ENCODE measurements around the gene TSC22D4.
"Not testable (repeated sequence)": the region's sequence is repeated elsewhere in the genome, so short reads cannot be mapped to it uniquely, and the experiment has no call there.

TSC22D4 gene

DNA sequence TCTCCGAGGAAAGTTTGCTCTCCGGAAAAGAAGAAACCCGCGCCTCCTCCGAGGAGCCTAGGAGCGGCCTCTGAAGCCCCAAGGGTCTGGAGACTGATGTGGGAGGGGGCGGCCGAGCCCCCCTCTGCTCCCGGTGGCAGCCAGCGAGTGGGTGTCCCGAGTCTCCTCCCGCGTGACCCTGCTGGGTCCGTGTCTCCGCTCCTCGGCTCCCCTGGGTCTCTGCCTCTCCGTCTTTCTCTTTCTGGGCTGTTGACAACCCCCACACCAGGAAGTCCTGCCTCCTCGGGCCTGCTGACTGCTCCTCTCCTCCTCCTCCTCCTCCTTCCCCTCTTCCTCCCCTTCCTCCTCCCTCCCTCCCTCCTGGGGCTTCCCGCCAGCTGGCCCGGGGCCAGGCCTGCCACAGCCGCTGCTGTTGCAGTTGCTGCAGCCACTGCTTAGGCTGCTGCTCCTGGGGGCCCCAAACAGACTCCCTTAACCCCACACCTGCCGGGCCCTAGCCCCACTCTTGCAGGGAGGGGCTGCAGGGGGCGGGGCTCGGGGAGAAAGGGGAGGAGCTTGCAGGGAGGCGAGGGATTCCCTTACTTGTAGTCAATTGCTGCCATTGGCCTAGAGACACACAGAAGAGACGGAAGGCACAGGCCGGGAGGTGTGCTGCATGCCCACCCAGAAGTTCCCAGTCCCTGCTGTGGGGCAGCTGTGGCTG lies at the start of gene TSC22D4:
TSC22D4 (minus strand) TSS at position 257 of the 703 bp plus-strand sequence. CDS start 1,176 bp downstream, outside the sequence.
- peaks cover 8% of the 10 kb centered on the region for H3K36me3 ChIP-seq (ENCODE audit: control insufficient read depth, insufficient read depth, low read length)
- H3K4me3 ChIP-seq (ENCODE audit: low read depth, low read length) = peak within 1 kb of the TSS; percentile 91
- no peaks in the 10 kb centered on the region for H3K9me3 ChIP-seq (ENCODE audit: control insufficient read depth, insufficient read depth, low read length)
- H3K9ac ChIP-seq (ENCODE audit: low read depth, low read length) = peak within 1 kb of the TSS; percentile 70
- peaks cover 2% of the 10 kb centered on the region for H3K4me1 ChIP-seq (ENCODE audit: control insufficient read depth, insufficient read depth, low read length)
- H3K27me3 ChIP-seq (ENCODE audit: control insufficient read depth, insufficient read depth, low read length) = no peaks in the 10 kb centered on the region

DNA sequence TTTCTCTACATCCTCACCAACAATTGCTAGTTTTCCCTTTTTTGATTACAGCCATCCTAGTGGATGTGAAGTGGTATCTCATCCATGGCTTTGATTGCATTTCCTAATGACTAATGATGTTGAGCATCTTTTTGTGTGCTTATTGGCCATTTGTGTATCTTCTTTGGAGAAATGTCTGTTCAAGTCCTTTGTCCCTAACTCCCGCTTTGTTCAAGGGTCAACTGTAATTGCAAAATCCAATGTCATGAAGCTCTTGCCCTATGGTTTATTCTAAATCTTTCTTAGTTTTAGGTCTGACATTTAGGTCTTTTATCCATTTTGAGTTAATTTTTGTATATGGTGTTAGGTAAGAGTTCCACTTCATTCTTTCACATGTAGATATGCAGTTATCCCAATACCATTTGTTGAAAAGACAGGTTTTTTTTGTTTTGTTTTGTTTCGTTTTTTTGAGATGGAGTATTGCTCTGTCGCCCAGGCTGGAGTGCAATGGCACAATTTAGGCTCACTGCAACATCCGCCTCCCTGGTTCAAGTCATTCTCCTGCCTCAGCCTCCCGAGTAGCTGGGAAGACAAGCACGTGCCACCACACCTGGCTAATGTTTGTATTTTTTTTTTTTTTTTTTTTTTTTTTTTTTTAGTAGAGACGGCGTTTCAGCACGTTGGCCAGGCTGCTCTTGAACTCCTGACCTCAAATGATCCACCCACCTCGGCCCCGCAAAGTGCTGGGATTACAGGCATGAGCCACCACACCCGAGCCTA lies 49.3 kb upstream of the TSC22D4 start:
- not testable (repeated sequence) for H3K4me3 ChIP-seq (ENCODE audit: low read depth, low read length); H3K36me3 ChIP-seq (ENCODE audit: control insufficient read depth, insufficient read depth, low read length); H3K4me1 ChIP-seq (ENCODE audit: control insufficient read depth, insufficient read depth, low read length); H3K9me3 ChIP-seq (ENCODE audit: control insufficient read depth, insufficient read depth, low read length); H3K27me3 ChIP-seq (ENCODE audit: control insufficient read depth, insufficient read depth, low read length); H3K9ac ChIP-seq (ENCODE audit: low read depth, low read length)

DNA sequence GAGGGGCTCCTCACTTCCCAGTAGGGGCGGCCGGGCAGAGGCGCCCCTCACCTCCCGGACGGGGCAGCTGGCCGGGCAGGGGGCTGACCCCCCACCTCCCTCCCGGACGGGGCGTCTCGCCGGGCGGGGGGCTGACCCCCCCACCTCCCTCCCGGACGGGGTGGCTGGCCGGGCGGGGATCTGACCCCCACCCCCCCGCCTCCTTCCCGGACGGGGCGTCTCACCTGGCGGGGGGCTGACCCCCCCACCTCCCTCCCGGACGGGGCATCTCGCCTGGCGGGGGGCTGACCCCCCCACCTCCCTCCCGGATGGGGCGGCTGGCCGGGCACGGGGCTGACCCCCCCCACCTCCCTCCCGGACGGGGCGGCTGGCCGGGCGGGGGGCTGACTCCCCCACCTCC lies 44.2 kb upstream of the TSC22D4 start:
- not testable (repeated sequence) for H3K36me3 ChIP-seq (ENCODE audit: control insufficient read depth, insufficient read depth, low read length); H3K4me1 ChIP-seq (ENCODE audit: control insufficient read depth, insufficient read depth, low read length); H3K9me3 ChIP-seq (ENCODE audit: control insufficient read depth, insufficient read depth, low read length); H3K9ac ChIP-seq (ENCODE audit: low read depth, low read length); H3K27me3 ChIP-seq (ENCODE audit: control insufficient read depth, insufficient read depth, low read length); H3K4me3 ChIP-seq (ENCODE audit: low read depth, low read length)

- not testable (repeated sequence) for H3K4me1 ChIP-seq (ENCODE audit: control insufficient read depth, insufficient read depth, low read length); H3K9me3 ChIP-seq (ENCODE audit: control insufficient read depth, insufficient read depth, low read length); H3K4me3 ChIP-seq (ENCODE audit: low read depth, low read length); H3K27me3 ChIP-seq (ENCODE audit: control insufficient read depth, insufficient read depth, low read length); H3K9ac ChIP-seq (ENCODE audit: low read depth, low read length); H3K36me3 ChIP-seq (ENCODE audit: control insufficient read depth, insufficient read depth, low read length)
These were observed 43.0 kb upstream of the TSC22D4 start for GRCh38 chr7:100521909-100522593.

DNA sequence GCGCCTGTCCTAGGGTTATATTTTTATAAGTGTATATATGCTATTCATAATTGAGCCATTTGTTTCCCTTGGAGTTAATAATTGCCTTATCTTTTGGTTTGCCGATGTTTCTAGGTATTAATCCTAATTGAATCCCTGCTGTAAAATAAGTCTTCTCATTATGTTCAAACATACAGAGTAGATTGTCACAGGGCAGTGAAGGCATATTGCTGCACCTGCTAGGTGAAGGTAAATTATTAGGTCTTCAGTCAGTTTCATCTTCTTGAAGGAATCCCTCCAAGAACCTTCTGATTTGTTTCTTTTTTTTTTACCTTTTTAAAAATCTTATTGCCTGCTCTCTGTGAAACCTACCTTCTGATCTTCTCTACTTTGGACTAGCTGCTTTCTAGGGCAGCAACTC lies 42.1 kb upstream of the TSC22D4 start:
- Histone ChIP-seq H3K27me3 (ENCODE audit: control insufficient read depth, insufficient read depth, low read length) (no peaks in the 10 kb centered on the region), H3K4me3 (ENCODE audit: low read depth, low read length) (no peak overlapping the region), H3K9ac (ENCODE audit: low read depth, low read length) (no peak overlapping the region), H3K36me3 (ENCODE audit: control insufficient read depth, insufficient read depth, low read length) (no peaks in the 10 kb centered on the region), H3K4me1 (ENCODE audit: control insufficient read depth, insufficient read depth, low read length) (no peaks in the 10 kb centered on the region), H3K9me3 (ENCODE audit: control insufficient read depth, insufficient read depth, low read length) (no peaks in the 10 kb centered on the region)

- no peak overlapping the region for H3K9ac ChIP-seq (ENCODE audit: low read depth, low read length)
- H3K27me3 ChIP-seq (ENCODE audit: control insufficient read depth, insufficient read depth, low read length) = no peaks in the 10 kb centered on the region
These were observed 41.1 kb upstream of the TSC22D4 start for GRCh38 chr7:100520138-100520537.

GRCh38 chr7:100519580-100519979 lies 40.6 kb upstream of the TSC22D4 start:
- H3K9ac ChIP-seq (ENCODE audit: low read depth, low read length) = no peak overlapping the region
- H3K27me3 ChIP-seq (ENCODE audit: control insufficient read depth, insufficient read depth, low read length) = no peaks in the 10 kb centered on the region
- H3K4me3 ChIP-seq (ENCODE audit: low read depth, low read length) = no peak overlapping the region

More at GRCh38 chr7:100520138-100520537, 41.1 kb upstream of the TSC22D4 start:
- H3K4me1 ChIP-seq (ENCODE audit: control insufficient read depth, insufficient read depth, low read length) = no peaks in the 10 kb centered on the region
- H3K36me3 ChIP-seq (ENCODE audit: control insufficient read depth, insufficient read depth, low read length) = no peaks in the 10 kb centered on the region
- no peaks in the 10 kb centered on the region for H3K9me3 ChIP-seq (ENCODE audit: control insufficient read depth, insufficient read depth, low read length)
- H3K4me3 ChIP-seq (ENCODE audit: low read depth, low read length) = no peak overlapping the region

DNA sequence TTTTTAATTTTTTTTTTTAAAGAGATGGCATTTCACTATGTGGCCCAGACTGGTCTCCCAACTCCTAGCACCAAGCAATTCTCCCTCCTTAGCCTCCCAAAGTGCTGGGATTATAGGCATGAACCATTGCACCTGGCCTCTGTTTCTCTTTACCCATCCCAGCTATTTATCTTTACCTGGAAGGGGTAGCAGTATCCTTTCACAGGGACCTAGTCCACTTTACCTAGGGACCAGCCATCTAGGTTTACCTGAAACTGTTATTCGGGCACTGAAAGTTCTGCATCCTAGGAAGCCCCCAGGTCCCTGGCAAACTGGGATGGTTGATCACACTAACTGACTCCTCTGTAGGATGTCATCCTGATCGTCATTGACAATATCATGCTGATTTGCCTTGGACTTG lies 38.3 kb upstream of the TSC22D4 start:
- Histone ChIP-seq H3K4me1 (ENCODE audit: control insufficient read depth, insufficient read depth, low read length) (no peaks in the 10 kb centered on the region), H3K4me3 (ENCODE audit: low read depth, low read length) (no peak overlapping the region), H3K9ac (ENCODE audit: low read depth, low read length) (no peak overlapping the region), H3K27me3 (ENCODE audit: control insufficient read depth, insufficient read depth, low read length) (no peaks in the 10 kb centered on the region), H3K36me3 (ENCODE audit: control insufficient read depth, insufficient read depth, low read length) (no peaks in the 10 kb centered on the region), H3K9me3 (ENCODE audit: control insufficient read depth, insufficient read depth, low read length) (no peaks in the 10 kb centered on the region)

More at GRCh38 chr7:100519580-100519979, 40.6 kb upstream of the TSC22D4 start:
- no peaks in the 10 kb centered on the region for H3K9me3 ChIP-seq (ENCODE audit: control insufficient read depth, insufficient read depth, low read length)
- H3K36me3 ChIP-seq (ENCODE audit: control insufficient read depth, insufficient read depth, low read length) = no peaks in the 10 kb centered on the region
- no peaks in the 10 kb centered on the region for H3K4me1 ChIP-seq (ENCODE audit: control insufficient read depth, insufficient read depth, low read length)

DNA sequence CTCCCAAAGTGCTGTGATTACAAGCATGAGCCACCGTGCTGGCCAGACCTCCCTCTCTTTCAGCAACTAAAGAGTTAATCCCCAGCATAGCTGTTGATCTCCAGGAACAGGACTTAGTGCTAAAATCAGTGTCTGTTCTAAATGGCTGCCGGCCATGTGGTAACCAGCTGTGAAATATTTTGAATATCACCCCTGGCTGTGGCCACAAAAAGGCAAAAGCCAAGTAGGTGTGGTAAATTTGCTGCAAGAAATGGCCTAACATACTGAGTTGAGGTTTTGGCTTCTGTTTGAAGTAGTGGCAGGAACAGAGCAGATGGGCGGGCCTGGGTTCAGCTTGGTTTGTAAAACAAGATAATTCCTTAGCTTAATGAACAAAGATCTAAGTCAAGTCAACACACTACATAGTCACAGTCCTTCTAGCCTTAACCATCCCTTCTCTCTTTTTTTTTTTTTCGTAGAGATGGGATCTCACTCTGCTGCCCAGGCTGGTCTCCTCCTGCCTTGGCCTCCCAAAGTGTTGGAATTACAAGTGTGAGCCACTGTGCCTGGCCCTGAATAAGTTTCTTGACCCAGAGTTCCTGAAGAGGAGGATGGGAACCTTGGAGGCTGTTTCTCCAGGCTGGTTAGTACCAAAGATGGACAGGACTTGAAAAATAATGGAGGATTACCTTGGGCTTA lies 37.3 kb upstream of the TSC22D4 start:
- Histone ChIP-seq H3K27me3 (ENCODE audit: control insufficient read depth, insufficient read depth, low read length) (no peaks in the 10 kb centered on the region), H3K4me3 (ENCODE audit: low read depth, low read length) (no peak overlapping the region), H3K9me3 (ENCODE audit: control insufficient read depth, insufficient read depth, low read length) (no peaks in the 10 kb centered on the region), H3K36me3 (ENCODE audit: control insufficient read depth, insufficient read depth, low read length) (no peaks in the 10 kb centered on the region), H3K9ac (ENCODE audit: low read depth, low read length) (no peak overlapping the region), H3K4me1 (ENCODE audit: control insufficient read depth, insufficient read depth, low read length) (no peaks in the 10 kb centered on the region)

DNA sequence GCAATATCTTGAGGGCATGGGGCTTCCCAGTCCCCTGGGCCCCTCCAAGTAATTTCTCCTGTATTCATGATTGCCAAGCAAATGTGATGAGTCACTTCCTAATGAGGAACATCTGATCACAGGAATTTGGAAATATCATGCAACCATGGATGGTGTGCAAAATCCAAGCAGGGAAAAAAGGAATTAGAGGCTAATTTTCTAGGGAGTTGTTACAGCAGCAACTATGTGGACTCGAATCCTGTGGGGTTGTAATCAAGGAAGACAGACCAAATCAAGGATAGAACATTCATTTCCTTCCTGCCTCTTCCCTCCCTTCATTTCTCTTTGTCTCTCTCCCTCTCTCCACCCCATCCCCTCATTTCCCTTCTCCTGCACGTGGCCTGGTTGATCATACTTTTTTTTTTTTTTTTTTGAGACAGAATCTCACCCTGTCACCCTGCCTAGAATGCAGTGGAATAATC lies 36.1 kb upstream of the TSC22D4 start:
- no peaks in the 10 kb centered on the region for H3K4me1 ChIP-seq (ENCODE audit: control insufficient read depth, insufficient read depth, low read length)
- H3K36me3 ChIP-seq (ENCODE audit: control insufficient read depth, insufficient read depth, low read length) = no peaks in the 10 kb centered on the region
- H3K9me3 ChIP-seq (ENCODE audit: control insufficient read depth, insufficient read depth, low read length) = no peaks in the 10 kb centered on the region
- no peaks in the 10 kb centered on the region for H3K27me3 ChIP-seq (ENCODE audit: control insufficient read depth, insufficient read depth, low read length)
- no peak overlapping the region for H3K9ac ChIP-seq (ENCODE audit: low read depth, low read length)
- H3K4me3 ChIP-seq (ENCODE audit: low read depth, low read length) = no peak overlapping the region

- no peak overlapping the region for H3K9ac ChIP-seq (ENCODE audit: low read depth, low read length)
- H3K4me1 ChIP-seq (ENCODE audit: control insufficient read depth, insufficient read depth, low read length) = no peaks in the 10 kb centered on the region
- H3K36me3 ChIP-seq (ENCODE audit: control insufficient read depth, insufficient read depth, low read length) = no peaks in the 10 kb centered on the region
These were observed 34.3 kb upstream of the TSC22D4 start for GRCh38 chr7:100513212-100513810.

More at GRCh38 chr7:100513212-100513810, 34.3 kb upstream of the TSC22D4 start:
- Histone ChIP-seq H3K27me3 (ENCODE audit: control insufficient read depth, insufficient read depth, low read length) (no peaks in the 10 kb centered on the region), H3K4me3 (ENCODE audit: low read depth, low read length) (no peak overlapping the region), H3K9me3 (ENCODE audit: control insufficient read depth, insufficient read depth, low read length) (no peaks in the 10 kb centered on the region)

Data from iPS-15b (cell line).